ENCODE measurements around the gene KCNJ11. TPM values are rescaled to one million over a fixed set of nuclear protein-coding genes. Genes with fewer than 3 reads are reported as not detected.

Gene KCNJ11
- total RNA-seq, 1 experiment from 2014 or later, result 7.5 TPM

DNA sequence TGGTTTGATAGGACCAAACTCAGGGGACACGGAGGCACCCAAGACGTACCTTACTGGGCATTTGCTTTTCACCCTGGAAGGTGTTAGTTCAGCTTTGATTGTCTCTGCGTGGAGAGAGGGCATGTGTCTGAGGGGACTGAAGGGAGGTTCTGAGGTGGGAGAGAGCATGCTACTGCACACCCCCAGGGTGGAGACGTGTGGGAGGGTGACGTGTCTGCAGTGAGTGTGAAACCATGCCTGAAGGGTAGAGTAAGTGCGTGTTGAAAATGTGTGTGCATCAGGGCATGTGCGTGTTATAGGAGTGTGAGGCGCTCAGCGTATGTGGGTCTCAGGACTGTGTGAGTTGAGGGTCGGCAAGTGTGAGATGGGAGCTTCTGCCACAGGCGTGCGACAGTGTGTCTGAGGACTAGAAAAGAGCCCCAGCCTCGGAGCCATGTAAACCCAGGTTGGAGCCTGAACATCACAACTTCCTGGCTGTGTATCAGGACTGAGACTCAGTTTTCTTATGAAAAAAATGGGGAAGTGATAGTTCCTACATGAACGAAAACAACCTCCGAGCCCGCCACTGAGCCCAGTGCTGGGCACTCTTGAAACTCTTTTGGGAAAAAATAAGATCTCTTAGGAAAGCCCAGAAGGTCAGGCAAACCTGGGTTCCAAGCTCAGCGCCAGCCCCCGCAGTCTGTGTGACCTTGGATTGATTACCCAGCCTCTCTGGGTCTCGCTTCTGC is 11.8 kb upstream of the KCNJ11 start:
- Histone ChIP-seq H3K27me3 (ENCODE audit: insufficient read depth, low read length) (no peaks in the 10 kb centered on the region), H3K9ac (ENCODE audit: low read length) (no peak overlapping the region), H3K4me2 (ENCODE audit: low read length) (no peak overlapping the region), H4K20me1 (ENCODE audit: insufficient read depth) (no peaks in the 10 kb centered on the region), H3K4me1 (ENCODE audit: control insufficient read depth in 1 of 2, insufficient read depth in 2 of 2, low read length in 2 of 2) (peaks cover 3 to 9% of the 10 kb centered on the region in 2 experiments; a peak in 3 of 4 replicates), H3K9me2 (ENCODE audit: insufficient read depth) (no peaks in the 10 kb centered on the region), H3K27ac (ENCODE audit: low read depth, low read length) (no peak overlapping the region), H3K4me3 (replicated peaks in 1 of 2; ENCODE audit: low read depth in 1 of 2, low read length in 2 of 2) (no peak overlapping the region), H3K36me3 (ENCODE audit: control insufficient read depth in 1 of 2, insufficient read depth in 2 of 2, low read length in 2 of 2) (no peaks in the 10 kb centered on the region), H2AFZ (ENCODE audit: low read depth, low read length, poor library complexity, severe bottlenecking) (no peak overlapping the region), H3K79me2 (ENCODE audit: insufficient read depth, low read length) (no peaks in the 10 kb centered on the region), H3K9me3 (ENCODE audit: control insufficient read depth in 1 of 2, insufficient read depth in 1 of 2, low read depth in 1 of 2, low read length in 2 of 2) (no peaks in the 10 kb centered on the region)
- ChIA-PET CTCF (no interaction called here), RAD21 (ENCODE audit: low non-redundant PET in 1 of 2, low total read pairs in 2 of 2, uncharacterized antibody in 2 of 2, unreplicated experiment in 2 of 2) (no interaction called here), POLR2A (no interaction called here)
- intact Hi-C loops (cut with micrococcal nuclease), result no loop called here
- ATAC-seq (no peak), DNase-seq (ENCODE audit: low read depth, low spot score) (no peak)
- TF ChIP-seq POLR2A (IDR thresholded peaks at IDR 0.05; ENCODE audit: borderline replicate concordance, extremely low read depth, insufficient read depth, insufficient read length) (no peak), ZNF274 (IDR thresholded peaks at IDR 0.05; ENCODE audit: low read depth, low read length) (no peak), SRF (IDR thresholded peaks at IDR 0.05; ENCODE audit: low read depth) (no peak), EGR1 (IDR thresholded peaks at IDR 0.05; ENCODE audit: low read depth) (no peak), YY1 (IDR thresholded peaks at IDR 0.05; ENCODE audit: extremely low read depth, insufficient replicate concordance, low read depth, low read length) (no peak), TCF7L2 (IDR thresholded peaks at IDR 0.05; ENCODE audit: borderline replicate concordance, extremely low read depth, insufficient read depth, insufficient read length) (no peak)
- TF ChIP-seq, protein P1, sequence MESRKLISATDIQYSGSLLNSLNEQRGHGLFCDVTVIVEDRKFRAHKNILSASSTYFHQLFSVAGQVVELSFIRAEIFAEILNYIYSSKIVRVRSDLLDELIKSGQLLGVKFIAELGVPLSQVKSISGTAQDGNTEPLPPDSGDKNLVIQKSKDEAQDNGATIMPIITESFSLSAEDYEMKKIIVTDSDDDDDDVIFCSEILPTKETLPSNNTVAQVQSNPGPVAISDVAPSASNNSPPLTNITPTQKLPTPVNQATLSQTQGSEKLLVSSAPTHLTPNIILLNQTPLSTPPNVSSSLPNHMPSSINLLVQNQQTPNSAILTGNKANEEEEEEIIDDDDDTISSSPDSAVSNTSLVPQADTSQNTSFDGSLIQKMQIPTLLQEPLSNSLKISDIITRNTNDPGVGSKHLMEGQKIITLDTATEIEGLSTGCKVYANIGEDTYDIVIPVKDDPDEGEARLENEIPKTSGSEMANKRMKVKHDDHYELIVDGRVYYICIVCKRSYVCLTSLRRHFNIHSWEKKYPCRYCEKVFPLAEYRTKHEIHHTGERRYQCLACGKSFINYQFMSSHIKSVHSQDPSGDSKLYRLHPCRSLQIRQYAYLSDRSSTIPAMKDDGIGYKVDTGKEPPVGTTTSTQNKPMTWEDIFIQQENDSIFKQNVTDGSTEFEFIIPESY (IDR thresholded peaks at IDR 0.05; ENCODE audit: extremely low read depth, insufficient replicate concordance, low read length), result no peak
- TF ChIP-seq, protein P2, sequence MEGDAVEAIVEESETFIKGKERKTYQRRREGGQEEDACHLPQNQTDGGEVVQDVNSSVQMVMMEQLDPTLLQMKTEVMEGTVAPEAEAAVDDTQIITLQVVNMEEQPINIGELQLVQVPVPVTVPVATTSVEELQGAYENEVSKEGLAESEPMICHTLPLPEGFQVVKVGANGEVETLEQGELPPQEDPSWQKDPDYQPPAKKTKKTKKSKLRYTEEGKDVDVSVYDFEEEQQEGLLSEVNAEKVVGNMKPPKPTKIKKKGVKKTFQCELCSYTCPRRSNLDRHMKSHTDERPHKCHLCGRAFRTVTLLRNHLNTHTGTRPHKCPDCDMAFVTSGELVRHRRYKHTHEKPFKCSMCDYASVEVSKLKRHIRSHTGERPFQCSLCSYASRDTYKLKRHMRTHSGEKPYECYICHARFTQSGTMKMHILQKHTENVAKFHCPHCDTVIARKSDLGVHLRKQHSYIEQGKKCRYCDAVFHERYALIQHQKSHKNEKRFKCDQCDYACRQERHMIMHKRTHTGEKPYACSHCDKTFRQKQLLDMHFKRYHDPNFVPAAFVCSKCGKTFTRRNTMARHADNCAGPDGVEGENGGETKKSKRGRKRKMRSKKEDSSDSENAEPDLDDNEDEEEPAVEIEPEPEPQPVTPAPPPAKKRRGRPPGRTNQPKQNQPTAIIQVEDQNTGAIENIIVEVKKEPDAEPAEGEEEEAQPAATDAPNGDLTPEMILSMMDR (IDR thresholded peaks at IDR 0.05 in 2 of 3, conservative IDR thresholded peaks at IDR 0.05 in 1 of 3; ENCODE audit: borderline replicate concordance in 1 of 3, insufficient read depth in 1 of 3, low read depth in 2 of 3, low read length in 2 of 3), result no peak
- no TSS peak for BruUV-seq (replicated peaks)

Data from HCT116 (cell line).